ENCODE data around the gene TRIM8.

The TRIM8 gene

GRCh38 chr10:102619281-102619981 is 24.8 kb upstream of the TRIM8 start:
- Histone ChIP-seq H3K9ac (ENCODE audit: low read length) (peak overlapping the region; percentile 38), H3K4me3 (ENCODE audit: insufficient read depth in 1 of 2, low read depth in 1 of 2, low read length in 2 of 2) (no peak overlapping the region), H3K79me1 (replicated peaks; ENCODE audit: low read length, poor library complexity, severe bottlenecking) (peaks cover 6% of the 10 kb centered on the region), H3K36me3 (ENCODE audit: control insufficient read depth in 1 of 2, insufficient read depth in 2 of 2, low read depth in 1 of 2, low read length in 2 of 2) (peaks cover 45 to 72% of the 10 kb centered on the region in 2 experiments), H3K4me2 (ENCODE audit: low read length, poor library complexity, severe bottlenecking) (no peak overlapping the region), H2BK15ac (ENCODE audit: low read depth, poor library complexity, severe bottlenecking) (peak overlapping the region; percentile 32), H2BK5ac (ENCODE audit: low read depth, low read length, poor library complexity, severe bottlenecking) (no peak overlapping the region), H3K4ac (ENCODE audit: low read depth in 1 of 2, low read length in 2 of 2) (peak overlapping the region; percentile 25 to 38), H3K27ac (ENCODE audit: low read length, poor library complexity, severe bottlenecking) (no peak overlapping the region), H3K18ac (ENCODE audit: low read depth in 1 of 2, low read length in 2 of 2) (peak overlapping the region in 1 of 2 experiments; percentile 61), H3K27me3 (ENCODE audit: control insufficient read depth in 1 of 2, insufficient read depth in 1 of 2, low read length in 2 of 2) (no peaks in the 10 kb centered on the region), H3K9me3 (ENCODE audit: control insufficient read depth, low read length) (no peaks in the 10 kb centered on the region), H3K14ac (ENCODE audit: low read length in 2 of 2) (no peak overlapping the region), H3K23ac (ENCODE audit: low read length in 2 of 2) (no peak overlapping the region), H2AK5ac (ENCODE audit: low read length, severe bottlenecking) (peak overlapping the region; percentile 29), H4K8ac (ENCODE audit: low read length) (no peak overlapping the region), H3K4me1 (ENCODE audit: control insufficient read depth, insufficient read depth, low read depth, low read length) (peaks cover 30% of the 10 kb centered on the region), H2AFZ (ENCODE audit: low read depth, low read length) (no peak overlapping the region), H4K91ac (ENCODE audit: low read length) (peak overlapping the region; percentile 37), H2BK12ac (ENCODE audit: low read length in 2 of 2) (peak overlapping the region; percentile 31 to 33), H2BK120ac (ENCODE audit: low read depth, low read length) (no peak overlapping the region)
- DNase-seq = no peak
- 95% methylated on average over 11 of the region's 14 CpGs for WGBS

- H3K14ac ChIP-seq (ENCODE audit: low read length in 2 of 2) = peak overlapping the region in 1 of 2 experiments; percentile 66
- H3K9me3 ChIP-seq (ENCODE audit: control insufficient read depth, low read length) = no peaks in the 10 kb centered on the region
- peak overlapping the region; percentile 38 for H3K9ac ChIP-seq (ENCODE audit: low read length)
- H3K23ac ChIP-seq (ENCODE audit: low read length in 2 of 2) = peak overlapping the region in 1 of 2 experiments; percentile 83
- no peak overlapping the region for H2AFZ ChIP-seq (ENCODE audit: low read depth, low read length)
- H3K27me3 ChIP-seq (ENCODE audit: control insufficient read depth in 1 of 2, insufficient read depth in 1 of 2, low read length in 2 of 2) = no peaks in the 10 kb centered on the region
- no peak for DNase-seq
- H3K4me2 ChIP-seq (ENCODE audit: low read length, poor library complexity, severe bottlenecking) = no peak overlapping the region
- no peak overlapping the region for H3K27ac ChIP-seq (ENCODE audit: low read length, poor library complexity, severe bottlenecking)
- no peak overlapping the region for H3K4me3 ChIP-seq (ENCODE audit: insufficient read depth in 1 of 2, low read depth in 1 of 2, low read length in 2 of 2)
- H2BK12ac ChIP-seq (ENCODE audit: low read length in 2 of 2) = peak overlapping the region; percentile 1 to 76
- 52% methylated on average over 5 of the region's 5 CpGs for WGBS
- H4K91ac ChIP-seq (ENCODE audit: low read length) = no peak overlapping the region
- no peak overlapping the region for H2BK15ac ChIP-seq (ENCODE audit: low read depth, poor library complexity, severe bottlenecking)
- peak overlapping the region; percentile 48 to 69 for H3K18ac ChIP-seq (ENCODE audit: low read depth in 1 of 2, low read length in 2 of 2)
- H3K4ac ChIP-seq (ENCODE audit: low read depth in 1 of 2, low read length in 2 of 2) = peak overlapping the region in 1 of 2 experiments; percentile 10
- H3K36me3 ChIP-seq (ENCODE audit: control insufficient read depth in 1 of 2, insufficient read depth in 2 of 2, low read depth in 1 of 2, low read length in 2 of 2) = peaks cover 44 to 67% of the 10 kb centered on the region in 2 experiments
- no peak overlapping the region for H2AK5ac ChIP-seq (ENCODE audit: low read length, severe bottlenecking)
- no peak overlapping the region for H2BK120ac ChIP-seq (ENCODE audit: low read depth, low read length)
- peaks cover 29% of the 10 kb centered on the region for H3K4me1 ChIP-seq (ENCODE audit: control insufficient read depth, insufficient read depth, low read depth, low read length)
- peaks cover 3% of the 10 kb centered on the region for H3K79me1 ChIP-seq (replicated peaks; ENCODE audit: low read length, poor library complexity, severe bottlenecking)
- no peak overlapping the region for H4K8ac ChIP-seq (ENCODE audit: low read length)
- H2BK5ac ChIP-seq (ENCODE audit: low read depth, low read length, poor library complexity, severe bottlenecking) = no peak overlapping the region
Measured at GRCh38 chr10:102620138-102620590, 24.1 kb upstream of the TRIM8 start.

- Histone ChIP-seq H3K79me1 (replicated peaks; ENCODE audit: low read length, poor library complexity, severe bottlenecking) (peaks cover 3% of the 10 kb centered on the region), H3K27me3 (ENCODE audit: control insufficient read depth in 1 of 2, insufficient read depth in 1 of 2, low read length in 2 of 2) (no peaks in the 10 kb centered on the region), H2BK12ac (ENCODE audit: low read length in 2 of 2) (peak overlapping the region; percentile 16 to 75), H3K36me3 (ENCODE audit: control insufficient read depth in 1 of 2, insufficient read depth in 2 of 2, low read depth in 1 of 2, low read length in 2 of 2) (peaks cover 37 to 61% of the 10 kb centered on the region in 2 experiments), H4K8ac (ENCODE audit: low read length) (peak overlapping the region; percentile 56), H3K9me3 (ENCODE audit: control insufficient read depth, low read length) (no peaks in the 10 kb centered on the region), H3K4ac (ENCODE audit: low read depth in 1 of 2, low read length in 2 of 2) (peak overlapping the region; percentile 10 to 33), H3K23ac (ENCODE audit: low read length in 2 of 2) (no peak overlapping the region), H2AK5ac (ENCODE audit: low read length, severe bottlenecking) (no peak overlapping the region), H3K18ac (ENCODE audit: low read depth in 1 of 2, low read length in 2 of 2) (peak overlapping the region; percentile 26 to 69), H3K27ac (ENCODE audit: low read length, poor library complexity, severe bottlenecking) (no peak overlapping the region), H3K14ac (ENCODE audit: low read length in 2 of 2) (peak overlapping the region in 1 of 2 experiments; percentile 50), H2BK5ac (ENCODE audit: low read depth, low read length, poor library complexity, severe bottlenecking) (no peak overlapping the region), H3K4me2 (ENCODE audit: low read length, poor library complexity, severe bottlenecking) (no peak overlapping the region), H2BK120ac (ENCODE audit: low read depth, low read length) (no peak overlapping the region), H3K4me3 (ENCODE audit: insufficient read depth in 1 of 2, low read depth in 1 of 2, low read length in 2 of 2) (no peak overlapping the region), H3K9ac (ENCODE audit: low read length) (peak overlapping the region; percentile 38), H4K91ac (ENCODE audit: low read length) (peak overlapping the region; percentile 78), H2AFZ (ENCODE audit: low read depth, low read length) (no peak overlapping the region), H2BK15ac (ENCODE audit: low read depth, poor library complexity, severe bottlenecking) (peak overlapping the region; percentile 61), H3K4me1 (ENCODE audit: control insufficient read depth, insufficient read depth, low read depth, low read length) (peaks cover 29% of the 10 kb centered on the region)
- DNase-seq = no peak
- WGBS = 71% methylated on average over 15 of the region's 15 CpGs
Measured at GRCh38 chr10:102620591-102621442, 23.5 kb upstream of the TRIM8 start.

All from mesenchymal stem cell (in vitro differentiated cells and primary cell).